ENCODE measurements around the gene POGLUT2.

Gene POGLUT2

GRCh38 chr13:102798581-102799425 lies at the start of gene POGLUT2, which contains the start of gene BIVM:
Gene POGLUT2, minus strand, starts transcription at chr13:102798976. Its CDS starts 306 bp downstream, at chr13:102798670.
Gene BIVM, plus strand, starts transcription at chr13:102799119. Its CDS starts 8,149 bp downstream, at chr13:102807268.
- Histone ChIP-seq H3K27me3 (ENCODE audit: insufficient read depth, low read length) (no peaks in the 10 kb centered on the region), H3K4me1 (ENCODE audit: control insufficient read depth, insufficient read depth, low read length, unreplicated experiment) (peaks cover 11% of the 10 kb centered on the region), H2AFZ (ENCODE audit: low read length, unreplicated experiment) (peak within 1 kb of the TSS; percentile 76), H3K27ac (ENCODE audit: low read depth, low read length) (peak within 1 kb of the TSS; percentile 21), H3K4me3 (ENCODE audit: low read depth, low read length) (peak within 1 kb of the TSS; percentile 89), H3K36me3 (ENCODE audit: insufficient read depth, low read length) (no peaks in the 10 kb centered on the region), H3K79me2 (ENCODE audit: control insufficient read depth, insufficient read depth, low read length, unreplicated experiment) (peaks cover 51% of the 10 kb centered on the region)

DNA sequence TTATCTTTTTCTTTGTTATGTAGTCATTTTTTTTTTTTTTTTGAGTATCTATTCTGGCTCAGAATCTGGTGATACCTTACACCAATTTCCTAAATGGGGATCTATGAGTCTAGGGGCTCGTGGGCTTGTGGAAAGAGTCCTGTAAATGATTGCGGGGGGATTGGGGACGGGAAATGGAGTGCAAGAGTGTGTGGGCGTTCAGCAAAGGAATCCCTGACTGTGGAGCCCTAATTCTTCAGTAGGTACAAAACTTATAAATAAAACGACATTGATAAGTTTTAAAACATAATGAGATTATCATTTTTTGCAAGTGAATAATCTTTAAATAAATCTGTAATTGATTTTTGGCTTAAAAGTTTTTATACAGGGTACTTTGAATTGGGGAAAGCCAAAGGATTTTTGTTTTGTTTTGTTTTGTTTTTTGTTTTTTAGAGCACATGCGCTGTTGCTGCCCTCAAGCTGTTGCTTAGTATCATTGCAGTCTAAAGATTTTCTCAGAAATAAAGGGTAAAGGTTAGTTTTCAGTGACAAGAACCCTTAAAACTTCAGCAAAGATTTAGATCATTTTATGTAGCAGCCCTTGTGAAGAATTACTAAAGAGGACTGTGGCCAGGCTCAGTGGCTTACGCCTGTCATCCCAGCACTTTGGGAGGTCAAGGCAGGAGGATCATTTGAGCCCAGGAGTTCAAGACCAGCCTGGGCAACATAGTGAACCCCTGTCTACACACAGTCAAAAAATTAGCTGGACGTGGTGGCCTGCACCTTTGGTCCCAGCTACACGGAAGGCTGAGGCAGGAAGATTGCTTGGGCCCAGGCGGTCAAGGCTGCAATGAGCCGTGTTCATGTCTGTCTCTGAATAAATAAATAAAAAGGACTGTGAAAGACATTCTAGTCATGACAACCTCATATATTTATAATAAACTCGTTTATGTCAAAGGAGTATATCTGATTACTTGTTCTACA lies 48.8 kb upstream of the POGLUT2 start:
- peak overlapping the region; percentile 87 for H3K4me3 ChIP-seq (ENCODE audit: low read depth, low read length)
- no peaks in the 10 kb centered on the region for H3K27me3 ChIP-seq (ENCODE audit: insufficient read depth, low read length)
- peaks cover 37% of the 10 kb centered on the region for H3K79me2 ChIP-seq (ENCODE audit: control insufficient read depth, insufficient read depth, low read length, unreplicated experiment)
- no peaks in the 10 kb centered on the region for H3K36me3 ChIP-seq (ENCODE audit: insufficient read depth, low read length)
- no peak overlapping the region for H2AFZ ChIP-seq (ENCODE audit: low read length, unreplicated experiment)
- H3K4me1 ChIP-seq (ENCODE audit: control insufficient read depth, insufficient read depth, low read length, unreplicated experiment), result peaks cover 19% of the 10 kb centered on the region
- H3K27ac ChIP-seq (ENCODE audit: low read depth, low read length), result peak overlapping the region; percentile 29; the same call in 1 of the 2 replicates

- Histone ChIP-seq H3K79me2 (ENCODE audit: control insufficient read depth, insufficient read depth, low read length, unreplicated experiment) (peaks cover 37% of the 10 kb centered on the region), H2AFZ (ENCODE audit: low read length, unreplicated experiment) (peak overlapping the region; percentile 60), H3K4me1 (ENCODE audit: control insufficient read depth, insufficient read depth, low read length, unreplicated experiment) (peaks cover 19% of the 10 kb centered on the region), H3K27ac (ENCODE audit: low read depth, low read length) (peak overlapping the region; percentile 79), H3K36me3 (ENCODE audit: insufficient read depth, low read length) (no peaks in the 10 kb centered on the region), H3K4me3 (ENCODE audit: low read depth, low read length) (peak overlapping the region; percentile 87), H3K27me3 (ENCODE audit: insufficient read depth, low read length) (no peaks in the 10 kb centered on the region)
Measured at GRCh38 chr13:102846261-102847015, 47.7 kb upstream of the POGLUT2 start.

DNA sequence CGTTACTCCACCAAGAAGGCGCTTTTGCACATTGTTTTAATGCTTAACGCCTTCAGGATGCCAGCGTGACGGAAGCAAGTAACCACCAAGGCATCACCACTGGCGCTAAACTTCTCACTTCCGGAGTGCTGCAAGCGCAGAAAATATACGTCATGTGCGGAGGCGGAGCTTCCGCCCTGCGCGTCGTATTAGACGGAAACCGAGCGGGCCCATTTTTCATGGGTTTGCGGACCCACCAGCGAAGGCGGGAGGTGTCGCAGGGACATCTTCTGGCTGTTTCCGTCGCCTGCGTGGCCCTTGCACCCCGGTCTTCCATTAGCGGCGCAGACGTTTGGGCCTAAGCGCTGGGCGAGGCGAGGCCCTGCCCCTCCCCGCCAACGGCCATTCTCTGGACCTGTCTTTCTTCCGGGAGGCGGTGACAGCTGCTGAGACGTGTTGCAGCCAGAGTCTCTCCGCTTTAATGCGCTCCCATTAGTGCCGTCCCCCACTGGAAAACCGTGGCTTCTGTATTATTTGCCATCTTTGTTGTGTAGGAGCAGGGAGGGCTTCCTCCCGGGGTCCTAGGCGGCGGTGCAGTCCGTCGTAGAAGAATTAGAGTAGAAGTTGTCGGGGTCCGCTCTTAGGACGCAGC lies 47.0 kb upstream of the POGLUT2 start, which contains the start of gene ERCC5:
ERCC5 (plus strand) TSS at position 403 of the 631 bp plus-strand sequence. CDS start 235 bp downstream, outside the sequence.
- Histone ChIP-seq H2AFZ (ENCODE audit: low read length, unreplicated experiment) (peak within 1 kb of the TSS; percentile 71), H3K4me3 (ENCODE audit: low read depth, low read length) (peak within 1 kb of the TSS; percentile 87), H3K27ac (ENCODE audit: low read depth, low read length) (peak within 1 kb of the TSS; percentile 79), H3K4me1 (ENCODE audit: control insufficient read depth, insufficient read depth, low read length, unreplicated experiment) (peaks cover 21% of the 10 kb centered on the region), H3K27me3 (ENCODE audit: insufficient read depth, low read length) (no peaks in the 10 kb centered on the region), H3K36me3 (ENCODE audit: insufficient read depth, low read length) (no peaks in the 10 kb centered on the region), H3K79me2 (ENCODE audit: control insufficient read depth, insufficient read depth, low read length, unreplicated experiment) (peaks cover 37% of the 10 kb centered on the region)

GRCh38 chr13:102845289-102845629 lies 46.5 kb upstream of the POGLUT2 start:
- Histone ChIP-seq H3K27me3 (ENCODE audit: insufficient read depth, low read length) (no peaks in the 10 kb centered on the region), H2AFZ (ENCODE audit: low read length, unreplicated experiment) (peak overlapping the region; percentile 71), H3K4me1 (ENCODE audit: control insufficient read depth, insufficient read depth, low read length, unreplicated experiment) (peaks cover 22% of the 10 kb centered on the region), H3K79me2 (ENCODE audit: control insufficient read depth, insufficient read depth, low read length, unreplicated experiment) (peaks cover 33% of the 10 kb centered on the region), H3K36me3 (ENCODE audit: insufficient read depth, low read length) (no peaks in the 10 kb centered on the region), H3K4me3 (ENCODE audit: low read depth, low read length) (peak overlapping the region; percentile 87), H3K27ac (ENCODE audit: low read depth, low read length) (peak overlapping the region; percentile 79)

DNA sequence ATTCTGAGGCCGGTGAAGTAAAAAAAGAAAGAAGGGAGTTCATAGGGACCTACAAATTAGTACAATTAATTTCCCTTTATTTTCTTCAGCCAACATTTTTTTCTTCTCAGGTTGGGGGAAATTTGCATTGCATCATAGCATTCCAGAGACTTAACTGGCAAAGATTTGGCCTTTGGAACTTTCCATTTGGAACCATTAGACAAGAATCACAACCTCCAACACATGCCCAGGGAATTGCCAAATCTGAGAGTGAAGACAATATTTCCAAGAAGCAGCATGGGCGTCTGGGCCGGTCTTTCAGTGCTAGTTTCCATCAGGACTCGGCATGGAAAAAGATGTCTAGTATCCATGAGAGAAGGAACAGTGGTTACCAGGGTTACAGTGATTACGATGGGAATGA lies 40.7 kb upstream of the POGLUT2 start:
- H2AFZ ChIP-seq (ENCODE audit: low read length, unreplicated experiment), result no peak overlapping the region
- H3K27ac ChIP-seq (ENCODE audit: low read depth, low read length), result peak overlapping the region; percentile 16; the same call in 1 of the 2 replicates
- H3K79me2 ChIP-seq (ENCODE audit: control insufficient read depth, insufficient read depth, low read length, unreplicated experiment), result no peaks in the 10 kb centered on the region
- no peak overlapping the region for H3K4me3 ChIP-seq (ENCODE audit: low read depth, low read length)
- H3K36me3 ChIP-seq (ENCODE audit: insufficient read depth, low read length), result peaks cover 9% of the 10 kb centered on the region
- H3K27me3 ChIP-seq (ENCODE audit: insufficient read depth, low read length), result no peaks in the 10 kb centered on the region
- peaks cover 9% of the 10 kb centered on the region for H3K4me1 ChIP-seq (ENCODE audit: control insufficient read depth, insufficient read depth, low read length, unreplicated experiment)

- Histone ChIP-seq H3K27me3 (ENCODE audit: insufficient read depth, low read length) (no peaks in the 10 kb centered on the region), H3K4me3 (ENCODE audit: low read depth, low read length) (no peak overlapping the region), H3K36me3 (ENCODE audit: insufficient read depth, low read length) (peaks cover 9% of the 10 kb centered on the region), H3K4me1 (ENCODE audit: control insufficient read depth, insufficient read depth, low read length, unreplicated experiment) (peaks cover 9% of the 10 kb centered on the region), H3K79me2 (ENCODE audit: control insufficient read depth, insufficient read depth, low read length, unreplicated experiment) (no peaks in the 10 kb centered on the region), H3K27ac (ENCODE audit: low read depth, low read length) (peak overlapping the region; percentile 16; the same call in 1 of the 2 replicates), H2AFZ (ENCODE audit: low read length, unreplicated experiment) (no peak overlapping the region)
Measured at GRCh38 chr13:102838982-102839381, 40.2 kb upstream of the POGLUT2 start.

- H2AFZ ChIP-seq (ENCODE audit: low read length, unreplicated experiment), result no peak overlapping the region
- no peaks in the 10 kb centered on the region for H3K79me2 ChIP-seq (ENCODE audit: control insufficient read depth, insufficient read depth, low read length, unreplicated experiment)
- peaks cover 9% of the 10 kb centered on the region for H3K4me1 ChIP-seq (ENCODE audit: control insufficient read depth, insufficient read depth, low read length, unreplicated experiment)
- H3K36me3 ChIP-seq (ENCODE audit: insufficient read depth, low read length), result peaks cover 9% of the 10 kb centered on the region
- H3K27ac ChIP-seq (ENCODE audit: low read depth, low read length), result peak overlapping the region; percentile 16; the same call in 1 of the 2 replicates
- H3K27me3 ChIP-seq (ENCODE audit: insufficient read depth, low read length), result no peaks in the 10 kb centered on the region
- H3K4me3 ChIP-seq (ENCODE audit: low read depth, low read length), result no peak overlapping the region
Measured at GRCh38 chr13:102838273-102838672, 39.5 kb upstream of the POGLUT2 start.

- H3K27me3 ChIP-seq (ENCODE audit: insufficient read depth, low read length), result no peaks in the 10 kb centered on the region
Measured at GRCh38 chr13:102836471-102836870, 37.7 kb upstream of the POGLUT2 start.

More at GRCh38 chr13:102836471-102836870, 37.7 kb upstream of the POGLUT2 start:
- peaks cover 9% of the 10 kb centered on the region for H3K36me3 ChIP-seq (ENCODE audit: insufficient read depth, low read length)
- H3K4me1 ChIP-seq (ENCODE audit: control insufficient read depth, insufficient read depth, low read length, unreplicated experiment), result peaks cover 9% of the 10 kb centered on the region
- H3K4me3 ChIP-seq (ENCODE audit: low read depth, low read length), result no peak overlapping the region
- H3K79me2 ChIP-seq (ENCODE audit: control insufficient read depth, insufficient read depth, low read length, unreplicated experiment), result no peaks in the 10 kb centered on the region
- no peak overlapping the region for H3K27ac ChIP-seq (ENCODE audit: low read depth, low read length)
- H2AFZ ChIP-seq (ENCODE audit: low read length, unreplicated experiment), result no peak overlapping the region

Data from ACC112 (cell line).